Keratinocyte (primary cell): Measurements from ENCODE around the gene CFL1.

Experiments
- CTCF ChIP-seq, 3 experiments: IDR thresholded peaks in 1 of 3; conservative IDR thresholded peaks in 1 of 3; optimal IDR thresholded peaks in 1 of 3; 2 replicates in 2 of 3; 3 replicates in 1 of 3; pipeline versions ENCODE3 to v1.5.1; 2011; ENCODE audit warnings: low read length in 3 of 3, mild to moderate bottlenecking in 3 of 3, moderate library complexity in 2 of 3, control low read depth in 1 of 3, inconsistent platforms in 1 of 3; ENCODE audit not compliant: insufficient read depth in 2 of 3; ENCODE audit errors: extremely low read depth in 1 of 3
- EZH2 ChIP-seq: IDR thresholded peaks from one replicate; pipeline ENCODE4 v1.6.1; 2012; ENCODE audit warnings: inconsistent platforms, mild to moderate bottlenecking, low read length, moderate library complexity

- no peak for TF ChIP-seq CTCF (optimal IDR thresholded peaks at IDR 0.05 in 1 of 3, IDR thresholded peaks at IDR 0.05 in 1 of 3, conservative IDR thresholded peaks at IDR 0.05 in 1 of 3; ENCODE audit: extremely low read depth in 1 of 3, insufficient read depth in 2 of 3, low read length in 3 of 3)
- no peak for TF ChIP-seq EZH2
Observed at GRCh38 chr11:65903715-65904114, 45.7 kb upstream of the CFL1 start.
